GM12875 (cell line): ENCODE data around the gene SLC9A9.

ENCODE experiments used
- H3K4me3 ChIP-seq: one replicate; pipeline ENCODE4 v1.5.1; 2011; ENCODE audit warnings: low read depth, low read length, control low read depth
- CTCF ChIP-seq: IDR thresholded peaks from 2 replicates; pipeline ENCODE4 v1.5.1; 2011; ENCODE audit warnings: low read depth, mild to moderate bottlenecking, control low read depth, inconsistent platforms, low read length, moderate library complexity, borderline replicate concordance; ENCODE audit not compliant: insufficient read depth

Gene SLC9A9

GRCh38 chr3:143465666-143466065 lies 382.6 kb downstream of the SLC9A9 start:
- no peak overlapping the region for H3K4me3 ChIP-seq
- TF ChIP-seq CTCF, result no peak

- H3K4me3 ChIP-seq, result no peak overlapping the region
- no peak for TF ChIP-seq CTCF
These were observed 383.4 kb downstream of the SLC9A9 start for GRCh38 chr3:143464850-143465249.

- TF ChIP-seq CTCF, result no peak
- no peak overlapping the region for H3K4me3 ChIP-seq
These were observed 392.8 kb downstream of the SLC9A9 start for GRCh38 chr3:143455480-143455879.

- TF ChIP-seq CTCF, result no peak
- no peak overlapping the region for H3K4me3 ChIP-seq
These were observed 397.6 kb downstream of the SLC9A9 start for GRCh38 chr3:143450632-143451031.

GRCh38 chr3:143447491-143447890 lies 400.8 kb downstream of the SLC9A9 start:
- no peak overlapping the region for H3K4me3 ChIP-seq
- no peak for TF ChIP-seq CTCF

- no peak for TF ChIP-seq CTCF
These were observed 403.1 kb downstream of the SLC9A9 start for GRCh38 chr3:143445118-143445517.

GRCh38 chr3:143443851-143444331 lies 404.4 kb downstream of the SLC9A9 start:
- H3K4me3 ChIP-seq, result no peak overlapping the region
- TF ChIP-seq CTCF, result no peak

More at GRCh38 chr3:143445118-143445517, 403.1 kb downstream of the SLC9A9 start:
- no peak overlapping the region for H3K4me3 ChIP-seq
